Heart left ventricle (tissue), 13 donors: ENCODE results near the gene TRPV3.

ENCODE experiments used
- CTCF ChIP-seq, 12 donors: fragments of 200-600 bp; sonication (generic) in 4 of 12; IDR thresholded peaks; one replicate each; pipeline versions ENCODE4 v1.5.0 to v1.8.0; 2018 to 2022; ENCODE audit warnings: antibody characterized with exemption in 12 of 12, mild to moderate bottlenecking in 5 of 12
- POLR2A ChIP-seq, 2 donors: fragments of 450-650 bp; IDR thresholded peaks; one replicate each; pipeline ENCODE4 v1.6.1; 2017; ENCODE audit warnings: antibody characterized with exemption in 2 of 2, mild to moderate bottlenecking in 2 of 2, moderate library complexity in 2 of 2
- donor health status: ischemic (EF 13 %, LVEDD 7.1; RV severe dilation, severe dysfunction).
- donor health status: DM: no; HTN: yes; CAD: no.
- donor health status: DM: no; HTN: no; CAD: no.
- donor health status: ischemic (EF 25% LVEDD 6.9; RV normal size, moderate dysfunction).
- donor health status: ischemic (EF 25% LVEDD 5.7; RV mildly dilated, moderate dysfunction).
- donor health status: ischemic (EF 35%, LVEDD 5.7; RV mildly dilated, moderate dysfunction).
- donor health status: nonischemic (EF 11% LVEDD 7.7; RV severe dilation, severe dysfunction).
- donor health status: DM: yes; HTN: yes; CAD: no.
- donor health status: PGD.
- donor health status: ischemic (EF 29% LVEDD 5.4; RV normal size, mild dysfunction).
- donor health status: nonischemic (EF 23%, LVEDD 6.1; RV moderate dilation, normal function).

GRCh38 chr17:3479988-3480387 is 77.6 kb downstream of the TRPV3 start:
- no peak for TF ChIP-seq CTCF (IDR thresholded peaks at IDR 0.05)
- TF ChIP-seq POLR2A (IDR thresholded peaks at IDR 0.05), result no peak
